Thyroid gland (tissue), 4 donors: ENCODE data around the gene PABPC1L.

Experiments
- POLR2A ChIP-seq, 2 donors: fragments of 450-650 bp; IDR thresholded peaks; one replicate each; pipeline ENCODE4 v1.6.1; 2017; ENCODE audit warnings: antibody characterized with exemption in 2 of 2, mild to moderate bottlenecking in 2 of 2, moderate library complexity in 1 of 2
- TF ChIP-seq, protein P1 (sequence below), 6 experiments: fragments of 200-600 bp in 3 of 6; fragments of 450-650 bp in 3 of 6; sonication (generic) in 3 of 6; IDR thresholded peaks; one replicate each; pipeline ENCODE4 v1.5.1; 2016 to 2019; ENCODE audit warnings: antibody characterized with exemption in 6 of 6, mild to moderate bottlenecking in 2 of 6, inconsistent platforms in 1 of 6, moderate library complexity in 1 of 6

DNA sequence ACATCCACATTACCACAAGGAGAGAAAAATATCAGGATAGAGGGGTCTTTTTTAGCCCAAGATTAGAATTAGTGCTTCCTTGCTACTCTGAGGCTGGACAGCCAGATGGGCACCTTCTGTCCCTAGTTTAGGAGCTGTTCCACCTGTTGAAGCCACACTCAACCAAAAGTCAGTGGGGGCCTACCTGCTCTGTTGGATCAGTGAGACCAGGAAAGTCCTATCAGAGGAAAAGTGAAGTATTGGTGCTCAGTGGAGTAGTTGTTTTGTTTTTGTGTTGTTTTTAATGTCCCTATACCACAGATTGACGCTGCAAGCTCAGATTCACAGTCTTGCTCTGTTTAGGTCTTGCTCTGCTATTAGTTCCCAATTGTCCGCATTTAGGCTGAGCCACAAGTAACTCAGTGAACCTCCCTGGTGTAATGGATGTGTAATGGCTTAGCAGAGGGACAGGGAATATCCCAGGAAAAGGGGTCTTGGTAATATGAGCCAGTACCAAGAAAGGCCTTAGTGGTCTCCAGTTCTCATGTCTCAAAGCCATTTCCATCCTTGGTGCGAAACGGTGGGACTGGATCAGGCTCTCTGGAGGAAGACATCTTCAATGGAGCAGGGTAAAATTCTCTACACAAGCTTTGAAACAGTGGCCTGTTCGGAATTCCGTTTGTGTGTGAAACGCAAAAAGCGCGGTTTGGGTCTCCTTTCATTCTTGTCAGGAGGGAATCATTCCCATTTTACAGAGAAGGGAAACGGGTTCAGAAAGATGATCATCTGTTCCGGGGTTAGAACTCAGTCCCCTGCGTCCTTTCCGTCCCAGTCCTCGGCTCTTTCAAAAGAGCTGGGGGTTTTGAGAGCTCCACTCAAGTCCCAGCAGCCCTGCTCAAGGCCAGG lies 631 bp upstream of the PABPC1L start:
- TF ChIP-seq, protein P1, sequence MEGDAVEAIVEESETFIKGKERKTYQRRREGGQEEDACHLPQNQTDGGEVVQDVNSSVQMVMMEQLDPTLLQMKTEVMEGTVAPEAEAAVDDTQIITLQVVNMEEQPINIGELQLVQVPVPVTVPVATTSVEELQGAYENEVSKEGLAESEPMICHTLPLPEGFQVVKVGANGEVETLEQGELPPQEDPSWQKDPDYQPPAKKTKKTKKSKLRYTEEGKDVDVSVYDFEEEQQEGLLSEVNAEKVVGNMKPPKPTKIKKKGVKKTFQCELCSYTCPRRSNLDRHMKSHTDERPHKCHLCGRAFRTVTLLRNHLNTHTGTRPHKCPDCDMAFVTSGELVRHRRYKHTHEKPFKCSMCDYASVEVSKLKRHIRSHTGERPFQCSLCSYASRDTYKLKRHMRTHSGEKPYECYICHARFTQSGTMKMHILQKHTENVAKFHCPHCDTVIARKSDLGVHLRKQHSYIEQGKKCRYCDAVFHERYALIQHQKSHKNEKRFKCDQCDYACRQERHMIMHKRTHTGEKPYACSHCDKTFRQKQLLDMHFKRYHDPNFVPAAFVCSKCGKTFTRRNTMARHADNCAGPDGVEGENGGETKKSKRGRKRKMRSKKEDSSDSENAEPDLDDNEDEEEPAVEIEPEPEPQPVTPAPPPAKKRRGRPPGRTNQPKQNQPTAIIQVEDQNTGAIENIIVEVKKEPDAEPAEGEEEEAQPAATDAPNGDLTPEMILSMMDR (IDR thresholded peaks at IDR 0.05), result no peak
- no peak for TF ChIP-seq POLR2A (IDR thresholded peaks at IDR 0.05)
